Measurements from ENCODE around the gene SLC16A6. TPM values are rescaled to one million over a fixed set of nuclear protein-coding genes. Genes with fewer than 3 reads are reported as not detected.
"Not testable (repeated sequence)": the region's sequence is repeated elsewhere in the genome, so short reads cannot be mapped to it uniquely, and the experiment has no call there.

The SLC16A6 gene
- total RNA-seq, 1 donor from 2014 or later: not detected

DNA sequence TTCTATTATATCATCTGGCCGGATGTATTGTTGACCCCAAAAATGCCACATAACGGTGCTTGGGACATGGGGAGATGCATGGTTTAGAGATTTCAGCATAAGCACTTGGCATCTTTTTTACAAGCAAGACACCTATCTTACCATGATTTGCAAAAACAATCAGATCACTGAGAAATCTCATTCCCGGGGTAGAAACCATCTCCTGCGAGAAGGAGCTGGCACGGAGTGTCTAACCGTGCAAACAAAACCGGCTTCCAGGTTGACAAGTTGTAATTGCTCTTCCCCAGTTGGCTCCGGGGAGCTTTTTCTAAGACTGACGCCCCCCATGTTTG is 1.0 kb downstream of the SLC16A6 start:
- peaks cover 7 to 9% of the 10 kb centered on the region in 2 donors for H3K4me1 ChIP-seq
- peak overlapping the region in 1 of 2 donors; percentile 74 for H3K4me3 ChIP-seq
- H3K27me3 ChIP-seq: no peaks in the 10 kb centered on the region
- intact Hi-C loops (cut with DNase I): no loop called here
- no peaks in the 10 kb centered on the region for H3K36me3 ChIP-seq
- DNase-seq (ENCODE audit: low spot score in 2 of 2): peak in 1 of 2 donors; percentile 46
- TF ChIP-seq, protein P1, sequence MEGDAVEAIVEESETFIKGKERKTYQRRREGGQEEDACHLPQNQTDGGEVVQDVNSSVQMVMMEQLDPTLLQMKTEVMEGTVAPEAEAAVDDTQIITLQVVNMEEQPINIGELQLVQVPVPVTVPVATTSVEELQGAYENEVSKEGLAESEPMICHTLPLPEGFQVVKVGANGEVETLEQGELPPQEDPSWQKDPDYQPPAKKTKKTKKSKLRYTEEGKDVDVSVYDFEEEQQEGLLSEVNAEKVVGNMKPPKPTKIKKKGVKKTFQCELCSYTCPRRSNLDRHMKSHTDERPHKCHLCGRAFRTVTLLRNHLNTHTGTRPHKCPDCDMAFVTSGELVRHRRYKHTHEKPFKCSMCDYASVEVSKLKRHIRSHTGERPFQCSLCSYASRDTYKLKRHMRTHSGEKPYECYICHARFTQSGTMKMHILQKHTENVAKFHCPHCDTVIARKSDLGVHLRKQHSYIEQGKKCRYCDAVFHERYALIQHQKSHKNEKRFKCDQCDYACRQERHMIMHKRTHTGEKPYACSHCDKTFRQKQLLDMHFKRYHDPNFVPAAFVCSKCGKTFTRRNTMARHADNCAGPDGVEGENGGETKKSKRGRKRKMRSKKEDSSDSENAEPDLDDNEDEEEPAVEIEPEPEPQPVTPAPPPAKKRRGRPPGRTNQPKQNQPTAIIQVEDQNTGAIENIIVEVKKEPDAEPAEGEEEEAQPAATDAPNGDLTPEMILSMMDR (IDR thresholded peaks at IDR 0.05): no peak
- no peaks in the 10 kb centered on the region for H3K9me3 ChIP-seq
- H3K27ac ChIP-seq: no peak overlapping the region

DNA sequence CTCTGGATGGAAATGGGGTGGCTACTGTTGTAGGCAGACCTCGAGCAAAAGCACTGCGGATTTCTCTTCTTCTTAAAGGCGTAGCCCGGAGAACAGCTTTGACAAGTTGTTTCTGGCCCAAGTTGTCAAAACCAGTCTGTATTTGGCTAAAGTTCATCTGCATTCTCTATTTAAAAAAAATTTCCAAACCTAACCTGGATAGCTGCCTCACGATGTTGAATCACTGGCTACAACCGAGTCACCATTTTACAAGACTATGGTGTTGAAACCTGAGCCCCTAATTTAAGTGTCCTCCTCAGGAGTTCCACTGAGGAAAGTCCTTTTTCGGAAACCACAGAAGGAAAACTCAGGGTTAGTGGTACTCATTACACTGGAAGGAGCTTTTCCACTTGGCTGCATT is 1.5 kb downstream of the SLC16A6 start:
- intact Hi-C loops (cut with DNase I): no loop called here
- H3K27me3 ChIP-seq: no peaks in the 10 kb centered on the region
- DNase-seq (ENCODE audit: low spot score in 2 of 2): peak in 1 of 2 donors; percentile 18
- no peak overlapping the region for H3K27ac ChIP-seq
- no peaks in the 10 kb centered on the region for H3K9me3 ChIP-seq
- H3K36me3 ChIP-seq: no peaks in the 10 kb centered on the region
- peaks cover 7 to 9% of the 10 kb centered on the region in 2 donors for H3K4me1 ChIP-seq
- no peak overlapping the region for H3K4me3 ChIP-seq
- TF ChIP-seq, protein P1 (IDR thresholded peaks at IDR 0.05): no peak

DNA sequence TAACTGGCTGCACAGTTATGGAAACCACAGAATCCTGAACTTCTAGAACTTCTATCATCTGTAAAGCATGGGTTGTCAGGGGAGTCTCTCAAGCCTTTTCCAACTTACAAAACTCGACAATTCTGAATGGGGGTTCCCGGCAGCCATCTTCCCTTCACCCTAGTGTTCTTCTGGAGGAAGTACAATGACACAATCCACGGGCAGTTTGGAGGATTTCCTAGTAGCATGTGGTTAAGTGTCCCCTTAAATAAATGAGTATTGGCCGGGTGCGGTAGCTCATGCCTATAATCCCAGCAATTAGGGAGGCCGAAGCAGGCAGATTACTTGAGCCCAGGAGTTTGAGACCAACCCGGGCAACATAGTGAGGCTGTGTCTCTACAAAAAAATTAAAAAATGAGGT is 2.1 kb downstream of the SLC16A6 start:
- Histone ChIP-seq H3K27me3 (no peaks in the 10 kb centered on the region), H3K4me1 (peaks cover 7 to 9% of the 10 kb centered on the region in 2 donors), H3K4me3 (no peak overlapping the region), H3K36me3 (no peaks in the 10 kb centered on the region), H3K27ac (no peak overlapping the region), H3K9me3 (no peaks in the 10 kb centered on the region)
- intact Hi-C loops (cut with DNase I): no loop called here
- DNase-seq (ENCODE audit: low spot score in 2 of 2): peak in 1 of 2 donors; percentile 63
- TF ChIP-seq, protein P1 (IDR thresholded peaks at IDR 0.05): peak in 1 of 3 experiments; percentile 8

DNA sequence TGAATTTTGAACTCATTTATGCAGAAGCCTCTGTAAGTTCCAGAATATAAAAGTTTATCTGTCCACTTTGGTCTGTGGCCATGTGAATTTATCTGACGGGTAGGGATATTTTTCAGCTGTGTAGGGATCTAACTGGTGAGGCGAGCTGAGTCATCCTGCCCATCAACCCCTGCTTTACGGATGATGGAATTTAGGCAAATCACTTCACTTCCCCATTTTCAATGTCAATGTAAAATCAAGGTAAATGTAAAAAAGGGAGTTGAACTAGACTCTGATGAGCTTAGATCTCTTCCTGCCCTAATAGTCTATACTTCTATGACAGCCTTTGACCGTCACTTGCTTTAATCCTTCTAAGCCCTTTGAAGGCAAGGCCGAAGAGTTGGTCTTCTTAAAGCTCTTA is 2.6 kb downstream of the SLC16A6 start:
- H3K27ac ChIP-seq: no peak overlapping the region
- intact Hi-C loops (cut with DNase I): no loop called here
- TF ChIP-seq, protein P1 (IDR thresholded peaks at IDR 0.05): no peak
- no peak overlapping the region for H3K4me3 ChIP-seq
- peak in 1 of 2 donors; percentile 35 for DNase-seq (ENCODE audit: low spot score in 2 of 2)
- H3K9me3 ChIP-seq: no peaks in the 10 kb centered on the region
- no peaks in the 10 kb centered on the region for H3K36me3 ChIP-seq
- no peaks in the 10 kb centered on the region for H3K27me3 ChIP-seq
- H3K4me1 ChIP-seq: peaks cover 7 to 9% of the 10 kb centered on the region in 2 donors

DNA sequence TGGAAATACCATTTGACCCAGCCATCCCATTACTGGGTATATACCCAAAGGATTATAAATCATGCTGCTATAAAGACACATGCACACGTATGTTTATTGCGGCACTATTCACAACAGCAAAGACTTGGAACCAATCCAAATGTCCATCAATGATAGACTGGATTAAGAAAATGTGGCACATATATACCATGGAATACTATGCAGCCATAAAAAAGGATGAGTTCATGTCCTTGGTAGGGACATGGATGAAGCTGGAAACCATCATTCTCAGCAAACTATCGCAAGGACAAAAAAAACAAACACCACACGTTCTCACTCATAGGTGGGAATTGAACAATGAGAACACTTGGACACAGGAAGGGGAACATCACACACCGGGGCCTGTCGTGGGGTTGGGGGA is 9.0 kb downstream of the SLC16A6 start:
- H3K9me3 ChIP-seq; H3K27me3 ChIP-seq; H3K36me3 ChIP-seq; DNase-seq (ENCODE audit: low spot score in 2 of 2); H3K4me3 ChIP-seq; intact Hi-C loops (cut with DNase I); H3K27ac ChIP-seq; H3K4me1 ChIP-seq: not testable (repeated sequence)

DNA sequence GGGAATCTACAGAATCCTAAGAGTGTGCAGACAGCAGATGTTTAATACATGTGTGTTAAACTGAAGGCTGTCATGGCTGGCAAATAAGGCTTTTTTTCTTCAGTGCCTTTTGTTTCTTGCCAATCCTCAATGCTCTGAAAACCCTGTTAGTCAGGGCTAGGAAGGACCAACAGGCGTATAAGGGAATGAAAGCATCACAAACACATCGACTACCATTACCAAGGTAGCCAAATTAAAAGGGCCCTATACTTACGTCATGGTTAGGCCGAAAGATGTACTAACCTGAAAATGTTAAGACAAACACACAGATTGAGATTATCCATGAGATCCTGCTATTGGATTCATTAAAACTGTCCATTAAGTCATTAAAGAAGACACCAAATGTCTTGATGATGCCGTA is 13.1 kb downstream of the SLC16A6 start:
- DNase-seq (ENCODE audit: low spot score in 2 of 2): no peak
- Histone ChIP-seq H3K9me3 (peaks cover 0 to 6% of the 10 kb centered on the region in 2 donors), H3K4me1 (no peaks in the 10 kb centered on the region), H3K36me3 (no peaks in the 10 kb centered on the region), H3K27me3 (no peaks in the 10 kb centered on the region), H3K27ac (no peak overlapping the region), H3K4me3 (no peak overlapping the region)
- intact Hi-C loops (cut with DNase I): no loop called here
- TF ChIP-seq, protein P1 (IDR thresholded peaks at IDR 0.05): no peak

DNA sequence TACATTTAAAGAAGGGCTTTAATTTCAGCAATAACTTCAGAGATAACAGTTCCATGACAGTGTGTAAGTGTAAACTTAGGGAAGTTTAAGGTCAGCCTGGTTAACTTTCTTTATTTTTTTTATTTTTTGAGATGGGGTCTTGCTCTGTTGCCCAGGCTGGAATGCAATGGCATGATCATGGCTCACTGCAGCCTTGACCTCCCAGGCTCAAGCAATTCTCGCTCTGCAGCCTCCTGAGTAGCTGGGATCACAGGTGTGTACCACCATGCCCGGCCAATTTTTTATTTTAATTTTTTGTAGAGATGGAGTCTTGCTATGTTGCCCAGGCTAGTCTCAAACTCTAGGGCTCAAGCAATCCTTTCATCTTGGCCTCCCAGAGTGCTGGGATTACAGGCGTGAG is 14.6 kb downstream of the SLC16A6 start:
- DNase-seq (ENCODE audit: low spot score in 2 of 2); H3K4me1 ChIP-seq; H3K9me3 ChIP-seq; intact Hi-C loops (cut with DNase I); H3K27ac ChIP-seq; H3K4me3 ChIP-seq; H3K36me3 ChIP-seq; H3K27me3 ChIP-seq: not testable (repeated sequence)
